GM18909 (cell line): ENCODE data around the gene MEX3A.
"Not testable (repeated sequence)": the region's sequence is repeated elsewhere in the genome, so short reads cannot be mapped to it uniquely, and the experiment has no call there.

Experiments
- ATAC-seq: cut with Tn5 transposase; IDR thresholded peaks from one replicate; pipeline ENCODE4 v1.9.1; 2021; ENCODE audit warnings: mild to moderate bottlenecking; ENCODE audit not compliant: unreplicated experiment, poor library complexity

The MEX3A gene

DNA sequence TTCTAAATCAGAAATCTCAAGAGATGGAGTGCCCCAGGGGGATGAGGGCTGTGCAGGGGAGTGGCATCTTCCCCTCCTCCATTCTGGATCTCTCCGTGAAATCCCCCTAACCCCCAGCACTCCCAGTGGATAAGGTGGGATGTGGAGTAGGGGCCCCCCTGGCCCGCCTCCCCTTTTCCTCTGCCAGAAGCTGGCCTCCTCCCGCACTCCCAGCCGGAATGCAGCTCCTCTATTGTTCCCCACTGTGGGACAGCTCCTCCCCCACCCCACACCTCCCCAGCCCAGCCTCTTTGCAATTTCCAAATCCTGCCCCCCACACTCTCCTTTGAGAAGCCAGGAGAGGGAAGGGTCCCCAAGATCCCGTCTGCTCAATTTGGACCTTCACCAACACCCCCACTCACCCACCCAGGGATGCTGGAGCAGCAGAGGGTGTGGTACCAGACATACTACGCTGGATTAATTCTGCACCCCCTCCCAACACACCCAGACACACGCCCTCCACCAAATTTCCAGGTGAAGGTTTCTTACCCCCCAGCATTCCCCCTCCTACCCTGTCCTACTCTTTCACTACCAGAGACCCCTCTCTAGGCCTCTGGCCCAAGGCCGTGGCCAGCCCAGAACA lies 1.9 kb downstream of the MEX3A start:
- ATAC-seq = no peak

DNA sequence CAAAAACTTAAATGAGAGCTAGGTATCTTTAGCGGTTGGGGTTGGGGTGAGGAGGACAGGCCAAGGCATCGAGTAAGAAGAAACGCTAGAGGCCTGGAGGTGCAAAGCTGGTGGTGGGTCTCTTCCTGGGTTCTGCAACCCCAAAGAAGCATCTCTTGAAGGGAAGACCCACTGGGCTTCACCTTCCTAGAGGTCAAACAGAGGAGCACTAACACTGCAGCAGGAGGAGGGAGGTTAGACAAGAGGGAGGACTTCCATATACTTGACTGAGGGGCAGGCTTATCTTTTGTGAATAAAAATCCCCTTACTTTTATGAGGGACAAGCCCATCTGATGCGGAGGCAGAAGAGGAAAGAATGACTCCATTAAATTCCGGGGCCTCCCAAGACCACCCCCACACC lies 2.5 kb downstream of the MEX3A start:
- no peak for ATAC-seq

- ATAC-seq = no peak
Observed at GRCh38 chr1:156078728-156079127, 3.5 kb downstream of the MEX3A start.

DNA sequence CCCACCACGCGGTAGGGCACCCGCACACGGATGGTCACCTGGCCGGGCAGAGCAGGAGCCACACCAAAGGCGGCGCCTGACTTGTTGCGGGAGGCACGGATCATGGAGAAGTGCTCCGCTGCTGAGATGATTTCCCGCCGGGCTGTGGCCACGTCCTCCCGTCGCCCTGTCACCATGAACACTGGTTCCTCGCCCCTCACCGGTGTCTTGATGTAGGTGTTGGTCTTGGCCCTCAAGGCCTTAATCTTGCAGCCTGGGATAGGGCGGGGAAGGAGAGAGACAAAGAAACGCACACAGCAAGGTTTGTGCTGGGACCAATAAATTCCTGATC lies 4.9 kb downstream of the MEX3A start:
- no peak for ATAC-seq

- peak; percentile 56 for ATAC-seq
Observed at GRCh38 chr1:156076609-156077429, 5.4 kb downstream of the MEX3A start.

DNA sequence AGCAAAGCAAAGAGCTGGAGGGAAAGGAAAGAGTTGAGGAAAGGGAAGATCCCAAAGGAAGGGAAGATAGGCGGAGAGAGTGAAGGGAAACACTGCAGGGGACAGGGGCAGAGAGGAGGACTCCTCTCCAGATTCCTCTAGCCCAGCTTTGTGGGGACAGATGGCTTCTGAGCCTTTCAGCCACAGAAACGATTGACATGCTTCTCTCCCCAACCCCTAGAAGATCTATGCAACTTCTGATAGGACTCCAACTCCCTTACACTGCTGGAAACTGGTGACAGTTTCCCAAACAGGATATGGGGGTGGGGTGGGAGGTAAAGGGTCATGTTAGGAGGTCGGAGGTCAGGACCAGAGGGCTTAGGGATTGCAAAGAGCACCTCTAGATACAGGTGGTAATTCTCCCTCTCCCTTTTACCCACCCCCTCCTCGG lies 6.5 kb downstream of the MEX3A start:
- ATAC-seq = no peak

GRCh38 chr1:156075162-156075561 lies 7.1 kb downstream of the MEX3A start:
- no peak for ATAC-seq

- ATAC-seq = no peak
Observed at GRCh38 chr1:156074661-156075060, 7.6 kb downstream of the MEX3A start.

- ATAC-seq = no peak
Observed at GRCh38 chr1:156073740-156074139, 8.5 kb downstream of the MEX3A start.

DNA sequence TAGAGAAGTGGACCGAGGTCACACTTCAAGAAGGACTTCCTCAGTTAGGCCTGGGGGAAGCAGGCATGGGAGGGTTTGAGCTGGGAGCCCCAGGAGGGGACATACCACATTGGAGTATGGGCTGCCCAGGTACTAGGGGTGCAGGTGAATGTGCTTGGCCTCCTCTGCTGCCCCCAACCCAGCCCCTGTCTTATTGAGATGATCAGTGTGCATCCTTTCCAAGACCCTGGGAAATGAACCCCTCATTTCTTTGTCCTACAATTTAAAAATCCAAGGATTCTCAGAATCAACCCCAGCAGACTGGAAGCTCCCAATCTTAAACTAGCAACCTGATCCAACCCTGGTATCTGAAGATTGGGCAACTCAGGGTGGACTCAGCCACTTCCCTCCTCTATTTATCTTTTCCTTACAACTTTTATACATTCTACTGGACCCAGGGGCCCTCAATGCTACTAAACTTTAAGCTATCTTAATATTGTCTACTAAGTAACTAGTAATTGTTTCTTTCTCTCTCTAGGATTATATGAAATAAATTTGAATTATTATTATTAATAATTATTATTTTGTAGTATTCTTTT lies 9.1 kb downstream of the MEX3A start:
- no peak for ATAC-seq

DNA sequence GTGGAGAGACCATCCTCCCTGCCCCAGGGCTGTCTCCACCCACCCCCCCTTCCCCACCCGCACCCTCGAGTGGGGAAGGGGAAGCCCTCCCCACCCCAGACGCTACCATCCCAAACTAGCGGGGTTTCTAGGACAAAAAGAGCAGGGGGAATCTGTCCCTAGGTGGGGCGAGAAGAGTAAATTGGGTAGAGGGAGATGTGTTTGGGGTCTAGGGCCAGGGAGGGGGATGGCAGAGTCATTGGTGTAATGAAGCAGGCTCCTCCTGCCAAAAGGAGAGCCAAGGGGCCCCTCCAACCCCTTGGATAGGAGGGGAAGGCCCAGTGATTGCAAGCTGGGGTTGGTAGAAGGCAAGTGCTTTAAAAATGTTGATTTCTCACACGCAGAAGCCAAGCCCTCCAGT lies 10.0 kb downstream of the MEX3A start:
- ATAC-seq = no peak

GRCh38 chr1:156071332-156071816 lies 10.9 kb downstream of the MEX3A start:
- not testable (repeated sequence) for ATAC-seq

DNA sequence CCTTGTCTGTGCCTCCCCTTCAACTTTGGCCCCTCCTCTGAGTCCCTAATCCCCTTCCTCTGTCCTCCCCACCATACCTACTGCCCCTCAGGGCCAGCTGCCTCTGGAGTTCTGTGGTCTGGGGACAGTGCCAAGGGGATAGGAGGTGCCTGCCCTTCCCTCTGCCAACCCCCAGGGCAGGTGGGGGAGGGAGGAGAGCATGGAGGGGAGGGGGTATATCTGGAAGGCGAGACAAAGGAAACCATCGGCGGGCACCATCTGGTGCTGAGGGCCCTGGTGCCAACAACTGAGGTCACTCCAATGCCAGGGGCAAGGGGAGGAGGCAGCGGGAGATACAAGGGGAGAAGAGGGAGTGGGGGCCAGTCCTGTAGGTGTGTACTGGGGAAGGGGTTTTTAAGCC lies 11.7 kb downstream of the MEX3A start:
- no peak for ATAC-seq

DNA sequence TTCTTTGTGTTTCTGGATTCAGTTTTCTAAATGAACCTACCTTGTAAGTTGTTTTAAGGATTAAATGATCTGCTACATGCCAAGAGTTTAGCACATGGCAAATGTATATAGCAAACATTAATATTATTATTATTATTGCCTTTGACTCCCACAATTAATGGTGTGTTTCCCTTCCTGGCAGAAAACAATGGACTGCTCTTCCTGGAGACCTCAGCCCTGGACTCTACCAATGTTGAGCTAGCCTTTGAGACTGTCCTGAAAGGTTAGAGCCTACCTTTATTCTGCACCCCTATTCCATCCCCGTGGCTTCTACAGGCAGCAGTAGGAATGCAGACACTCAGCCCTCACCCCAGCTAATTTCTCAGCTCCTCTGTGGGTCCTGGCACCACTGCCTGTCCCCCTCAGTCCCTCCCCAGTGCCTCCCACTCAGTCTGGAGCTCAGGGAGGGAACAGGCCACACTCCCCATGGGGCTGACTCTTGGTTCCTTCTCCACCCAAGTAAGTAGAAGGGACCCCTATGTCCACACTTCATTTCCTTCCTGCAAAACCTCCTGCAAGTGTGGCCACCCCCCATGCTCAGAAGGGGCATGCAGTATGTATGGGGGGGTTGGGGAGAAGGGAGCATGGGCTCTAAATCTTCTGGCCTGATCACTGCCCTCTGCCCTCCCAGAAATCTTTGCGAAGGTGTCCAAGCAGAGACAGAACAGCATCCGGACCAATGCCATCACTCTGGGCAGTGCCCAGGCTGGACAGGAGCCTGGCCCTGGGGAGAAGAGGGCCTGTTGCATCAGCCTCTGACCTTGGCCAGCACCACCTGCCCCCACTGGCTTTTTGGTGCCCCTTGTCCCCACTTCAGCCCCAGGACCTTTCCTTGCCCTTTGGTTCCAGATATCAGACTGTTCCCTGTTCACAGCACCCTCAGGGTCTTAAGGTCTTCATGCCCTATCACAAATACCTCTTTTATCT lies 12.5 kb downstream of the MEX3A start:
- ATAC-seq = no peak

DNA sequence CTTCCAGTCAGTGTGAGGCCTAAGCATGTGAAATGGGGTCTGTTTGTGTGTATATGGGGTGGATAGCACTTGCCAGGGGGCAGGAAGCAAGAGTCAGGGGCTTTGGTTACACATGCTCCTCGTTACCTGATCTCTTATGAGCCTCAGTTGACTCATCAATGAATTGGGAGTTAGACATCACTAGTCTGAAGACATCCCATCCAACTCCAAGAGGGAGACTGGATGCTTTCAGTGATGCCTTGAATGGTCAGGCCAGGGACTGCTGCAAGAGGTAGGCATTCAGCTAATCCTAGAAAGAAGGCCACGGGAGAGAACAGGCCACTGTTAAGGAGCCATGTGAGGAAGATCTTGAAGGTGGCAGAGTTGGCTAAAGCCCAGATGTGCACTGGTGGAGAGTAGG lies 15.0 kb downstream of the MEX3A start:
- no peak for ATAC-seq

- ATAC-seq = no peak
Observed at GRCh38 chr1:156065871-156066270, 16.4 kb downstream of the MEX3A start.

- no peak for ATAC-seq
Observed at GRCh38 chr1:156065212-156065611, 17.1 kb downstream of the MEX3A start.

GRCh38 chr1:156064615-156065014 lies 17.6 kb downstream of the MEX3A start:
- no peak for ATAC-seq

- ATAC-seq = no peak
Observed at GRCh38 chr1:156063997-156064285, 18.3 kb downstream of the MEX3A start.

DNA sequence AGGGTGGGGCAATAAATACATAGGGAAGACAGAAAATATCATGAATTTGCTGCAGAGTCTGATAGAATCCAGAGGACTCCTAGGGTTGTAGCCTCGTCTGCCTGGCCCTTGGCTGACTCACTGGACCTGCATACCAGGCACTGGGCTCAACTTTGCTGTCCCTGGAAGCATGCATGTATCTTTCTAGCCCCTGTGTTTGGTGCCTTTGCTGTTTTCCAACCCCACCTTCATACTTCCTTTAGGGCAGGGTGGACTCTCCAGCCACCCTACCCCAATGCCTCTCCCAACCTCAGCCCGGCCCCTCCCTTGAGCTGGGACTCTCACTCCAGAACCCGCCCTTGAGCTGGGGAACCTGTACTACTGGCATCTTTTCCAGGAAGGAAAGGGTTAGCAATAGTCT lies 20.1 kb downstream of the MEX3A start:
- no peak for ATAC-seq
